A172 (cell line): ENCODE results near the gene MAGED1. TPM values are rescaled to one million over a fixed set of nuclear protein-coding genes. Genes with fewer than 3 reads are reported as not detected.
"Not testable (repeated sequence)": the region's sequence is repeated elsewhere in the genome, so short reads cannot be mapped to it uniquely, and the experiment has no call there.

Source experiments
- DNase-seq: peaks from one replicate; pipeline ENCODE4 v3.0.0-alpha.2; 2015; ENCODE audit warnings: low spot score
- total RNA-seq: library from RNA; depleted of rRNA; stranded (reverse); fragments of >200 nt; shearing (Covaris generic); gene quantifications from 2 replicates; pipeline ENCODE4 v1.2.3, GENCODE V29; 2014; rRNA removed

The MAGED1 gene
- total RNA-seq, 1 experiment from 2014 or later, result 98.9 TPM

DNA sequence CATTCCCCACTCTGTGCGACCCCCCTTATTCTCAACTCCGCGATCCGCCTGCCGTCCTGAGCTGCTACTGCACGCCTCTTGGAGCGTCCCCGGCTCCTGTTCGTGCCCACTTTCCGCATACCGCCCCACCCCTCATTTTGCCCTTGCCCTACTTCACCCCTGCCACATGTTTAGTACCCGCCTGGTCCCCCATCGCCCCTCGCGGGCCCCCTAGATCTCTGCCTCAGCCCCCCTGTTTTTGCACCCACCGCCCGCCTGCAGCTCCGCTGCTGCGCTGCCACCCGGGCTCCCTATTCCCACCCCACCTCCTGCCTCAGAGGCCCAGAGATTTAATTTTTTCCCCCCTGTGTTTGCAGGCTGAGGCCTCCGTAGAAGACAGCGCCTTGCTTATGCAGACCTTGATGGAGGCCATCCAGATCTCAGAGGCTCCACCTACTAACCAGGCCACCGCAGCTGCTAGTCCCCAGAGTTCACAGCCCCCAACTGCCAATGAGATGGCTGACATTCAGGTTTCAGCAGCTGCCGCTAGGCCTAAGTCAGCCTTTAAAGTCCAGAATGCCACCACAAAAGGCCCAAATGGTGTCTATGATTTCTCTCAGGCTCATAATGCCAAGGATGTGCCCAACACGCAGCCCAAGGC is 1.4 kb downstream of the MAGED1 start:
- DNase-seq, result no peak

DNA sequence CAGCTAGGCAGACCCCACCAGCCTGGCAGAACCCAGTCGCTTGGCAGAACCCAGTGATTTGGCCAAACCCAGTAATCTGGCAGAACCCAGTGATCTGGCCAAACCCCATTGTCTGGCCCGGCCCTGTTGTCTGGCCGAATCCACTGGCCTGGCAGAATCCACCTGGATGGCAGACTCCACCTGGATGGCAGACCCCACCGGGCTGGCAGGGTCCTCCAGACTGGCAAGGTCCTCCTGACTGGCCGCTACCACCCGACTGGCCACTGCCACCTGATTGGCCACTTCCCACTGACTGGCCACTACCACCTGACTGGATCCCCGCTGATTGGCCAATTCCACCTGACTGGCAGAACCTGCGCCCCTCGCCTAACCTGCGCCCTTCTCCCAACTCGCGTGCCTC is 3.2 kb downstream of the MAGED1 start:
- no peak for DNase-seq

DNA sequence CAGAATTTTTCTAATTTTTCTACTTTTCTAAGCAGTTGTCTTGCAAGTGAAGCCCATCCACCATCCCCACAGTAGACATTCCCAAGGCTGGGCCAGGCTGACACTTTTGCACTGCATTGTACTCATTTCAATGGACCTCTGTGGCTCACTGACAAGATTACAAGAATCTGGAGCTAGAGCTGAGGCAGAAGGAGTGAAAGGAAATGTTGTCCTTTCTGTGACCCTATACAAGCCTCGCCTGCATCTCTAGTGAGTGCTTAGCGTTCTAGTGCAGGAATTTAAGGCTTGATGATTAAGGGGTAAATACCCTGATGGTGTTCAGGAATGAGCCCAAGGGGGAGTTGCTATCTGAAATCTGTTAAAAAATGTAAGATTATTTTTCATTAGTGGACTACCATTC is 6.3 kb downstream of the MAGED1 start:
- DNase-seq, result no peak

DNA sequence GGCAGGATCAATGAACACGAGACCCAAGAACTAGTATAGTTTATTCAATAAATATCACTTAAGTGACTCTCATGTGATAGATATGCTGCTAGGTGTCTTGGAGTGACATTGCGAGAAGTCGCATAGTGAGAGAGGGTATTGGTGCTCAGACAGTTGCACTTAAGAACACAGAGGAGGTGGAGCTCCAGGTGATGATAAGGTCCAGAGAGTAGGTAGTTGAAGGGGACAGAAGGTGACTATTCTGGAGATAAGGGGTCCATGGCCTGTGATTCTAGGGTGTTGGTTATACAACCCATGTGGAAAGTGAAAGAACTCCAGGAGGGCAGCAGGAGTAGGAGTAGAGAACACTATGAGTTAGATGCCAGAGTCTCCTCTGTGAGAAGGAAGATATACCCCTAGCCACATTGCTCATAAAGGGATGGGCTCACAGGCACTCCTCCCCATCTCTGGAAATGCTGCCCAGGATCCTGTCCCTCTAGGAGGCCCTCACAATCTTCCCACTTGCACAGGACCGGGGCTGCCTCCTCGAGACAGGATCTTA is 9.2 kb downstream of the MAGED1 start:
- no peak for DNase-seq

DNA sequence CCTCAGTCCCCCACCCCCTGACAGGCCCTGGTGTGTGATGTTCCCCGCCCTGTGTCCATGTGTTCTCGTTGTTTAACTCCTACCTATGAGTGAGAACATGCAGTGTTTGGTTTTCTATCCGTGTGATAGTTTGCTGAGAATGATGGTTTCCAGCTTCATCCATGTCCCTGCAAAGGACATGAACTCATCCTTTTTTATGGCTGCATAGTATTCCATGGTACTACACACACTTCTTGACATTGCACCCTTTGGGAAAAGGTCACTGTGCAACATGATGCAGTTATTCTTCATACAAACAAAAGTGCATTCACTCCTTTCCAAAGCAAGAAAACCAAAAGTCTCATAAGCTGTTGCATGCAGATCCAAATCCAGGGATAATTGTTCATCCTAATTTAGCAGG is 11.7 kb downstream of the MAGED1 start:
- not testable (repeated sequence) for DNase-seq

DNA sequence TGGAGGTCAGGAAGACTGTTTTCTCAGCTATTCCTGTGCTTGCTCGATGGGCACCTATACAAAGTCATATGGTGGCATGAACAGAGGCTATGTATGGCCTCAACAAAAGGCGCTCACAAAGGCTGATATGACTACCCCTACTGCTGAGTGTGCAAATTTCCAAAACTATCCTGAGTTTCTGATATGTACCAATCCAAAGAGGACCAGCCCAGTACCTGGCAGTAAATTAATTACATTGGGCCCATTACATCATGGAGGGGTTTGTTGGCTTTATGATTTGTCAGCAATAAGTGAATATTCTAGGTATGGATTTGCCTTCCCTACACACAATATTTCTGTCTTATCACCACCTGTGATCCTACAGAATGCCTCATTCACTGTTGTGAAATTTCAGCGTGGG is 12.3 kb downstream of the MAGED1 start:
- DNase-seq, result no peak

DNA sequence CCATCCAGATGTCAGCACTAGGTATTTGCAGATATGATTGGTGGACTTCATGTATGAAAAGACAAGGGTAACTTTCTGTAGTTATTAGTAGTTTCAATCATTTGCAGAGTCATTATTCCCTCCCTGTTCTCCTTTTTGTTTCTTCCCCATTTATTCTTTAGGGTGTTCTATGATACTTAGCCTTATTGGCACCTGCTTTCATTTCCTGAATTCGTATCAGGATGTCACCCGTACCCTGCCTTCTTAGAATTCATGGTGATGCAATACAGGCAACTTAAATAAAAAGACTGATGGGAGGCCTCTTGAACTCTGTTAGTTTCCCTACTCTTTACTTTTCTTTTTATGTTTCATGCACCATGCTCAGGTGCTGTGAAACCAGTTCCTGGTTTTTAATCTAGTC is 24.2 kb downstream of the MAGED1 start:
- DNase-seq, result no peak

DNA sequence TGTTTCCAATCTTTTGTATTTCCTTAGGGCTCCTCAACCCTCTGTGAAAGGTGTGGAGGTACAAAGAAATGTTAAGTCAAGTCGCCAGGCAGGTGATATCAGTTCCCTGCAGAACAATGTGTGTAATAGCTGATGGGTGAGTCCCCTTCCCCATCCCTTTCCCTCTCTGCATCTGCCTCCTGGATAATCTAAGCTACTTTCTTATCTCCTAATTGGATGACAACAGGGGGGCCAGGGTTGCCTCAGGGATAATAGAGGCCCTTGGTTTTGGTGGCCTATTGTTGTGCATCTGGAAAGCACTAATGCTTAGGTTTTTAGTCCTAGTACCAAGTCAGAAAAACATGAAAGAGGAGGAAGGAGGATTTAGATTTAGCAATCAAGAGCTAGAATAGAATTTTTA is 29.1 kb downstream of the MAGED1 start:
- DNase-seq, result no peak

DNA sequence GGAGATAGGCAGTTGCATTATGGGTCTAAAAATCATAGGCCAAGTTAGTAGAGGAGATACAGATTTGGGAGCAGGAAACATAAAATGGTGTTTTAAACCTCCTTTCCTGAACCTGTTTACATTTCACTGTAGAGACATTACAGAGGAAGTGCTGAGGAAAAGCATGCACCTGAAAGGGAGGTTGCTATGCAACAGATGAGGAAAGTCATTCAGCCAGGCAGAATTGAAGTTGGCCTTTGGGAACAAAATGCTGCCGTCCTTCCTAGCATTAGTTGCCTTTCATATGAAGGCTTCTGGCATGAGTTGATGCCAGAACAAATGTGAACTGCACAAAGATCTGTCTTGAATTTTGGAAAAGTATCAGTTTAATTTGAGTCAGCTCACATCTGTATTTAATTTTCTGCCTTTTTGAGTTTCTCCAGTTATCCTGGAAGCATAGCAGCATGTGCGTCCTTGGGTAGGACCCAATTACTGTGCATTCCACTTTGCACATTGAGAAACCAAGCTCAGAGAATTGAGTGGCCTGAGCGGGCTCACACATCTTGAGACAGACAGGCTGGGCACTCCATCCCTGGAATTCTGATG is 38.2 kb downstream of the MAGED1 start:
- DNase-seq, result no peak

Other genes with a start within 250 kb of the MAGED1 start
- gene CENPVL2, start 210.8 kb upstream of the MAGED1 start, total RNA-seq, result not detected in 2 replicates
- not detected in 2 replicates for gene CENPVL1, start 183.1 kb upstream of the MAGED1 start, total RNA-seq
- 7.3 and 8.7 TPM in 2 replicates for gene GSPT2, start 150.2 kb upstream of the MAGED1 start, total RNA-seq
- gene MAGED4B, start 175.6 kb downstream of the MAGED1 start, total RNA-seq, result 4.4 TPM in 1 of 2 replicates, not detected in the other